Kidney epithelial cell (primary cell): ENCODE data around the gene B3GAT3. TPM values are rescaled to one million over a fixed set of nuclear protein-coding genes. Genes with fewer than 3 reads are reported as not detected.

Experiments used
- DNase-seq: peaks from one replicate; pipeline ENCODE4 v3.0.0-alpha.2; 2010; ENCODE audit warnings: low read depth
- H3K27me3 ChIP-seq: 2 replicates; pipeline ENCODE4 v1.6.0; 2011; ENCODE audit warnings: low read length; ENCODE audit not compliant: control insufficient read depth, insufficient read depth
- H3K36me3 ChIP-seq: 2 replicates; pipeline ENCODE4 v1.5.1; 2011; ENCODE audit warnings: low read length; ENCODE audit not compliant: control insufficient read depth, insufficient read depth
- H3K4me3 ChIP-seq: 2 replicates; pipeline ENCODE4 v1.5.1; 2011; ENCODE audit warnings: low read depth, mild to moderate bottlenecking, control low read depth, low read length
- total RNA-seq: library from RNA; depleted of rRNA; stranded (reverse); fragments of >200 nt; gene quantifications from 2 replicates; pipeline ENCODE4 v1.2.3, GENCODE V29; 2015
- TF ChIP-seq, protein P1 (sequence below): IDR thresholded peaks from 2 replicates; pipeline ENCODE4 v1.5.1; 2011; ENCODE audit warnings: mild to moderate bottlenecking, moderate library complexity, low read length, control low read depth, inconsistent platforms; ENCODE audit not compliant: insufficient read depth, poor library complexity, severe bottlenecking

Gene B3GAT3
- total RNA-seq, 1 donor from 2014 or later = 68.7 TPM

GRCh38 chr11:62580959-62581715, 40.6 kb downstream of the B3GAT3 start:
- Histone ChIP-seq H3K27me3 (no peaks in the 10 kb centered on the region), H3K4me3 (no peak overlapping the region), H3K36me3 (peaks cover 4% of the 10 kb centered on the region)
- TF ChIP-seq, protein P1, sequence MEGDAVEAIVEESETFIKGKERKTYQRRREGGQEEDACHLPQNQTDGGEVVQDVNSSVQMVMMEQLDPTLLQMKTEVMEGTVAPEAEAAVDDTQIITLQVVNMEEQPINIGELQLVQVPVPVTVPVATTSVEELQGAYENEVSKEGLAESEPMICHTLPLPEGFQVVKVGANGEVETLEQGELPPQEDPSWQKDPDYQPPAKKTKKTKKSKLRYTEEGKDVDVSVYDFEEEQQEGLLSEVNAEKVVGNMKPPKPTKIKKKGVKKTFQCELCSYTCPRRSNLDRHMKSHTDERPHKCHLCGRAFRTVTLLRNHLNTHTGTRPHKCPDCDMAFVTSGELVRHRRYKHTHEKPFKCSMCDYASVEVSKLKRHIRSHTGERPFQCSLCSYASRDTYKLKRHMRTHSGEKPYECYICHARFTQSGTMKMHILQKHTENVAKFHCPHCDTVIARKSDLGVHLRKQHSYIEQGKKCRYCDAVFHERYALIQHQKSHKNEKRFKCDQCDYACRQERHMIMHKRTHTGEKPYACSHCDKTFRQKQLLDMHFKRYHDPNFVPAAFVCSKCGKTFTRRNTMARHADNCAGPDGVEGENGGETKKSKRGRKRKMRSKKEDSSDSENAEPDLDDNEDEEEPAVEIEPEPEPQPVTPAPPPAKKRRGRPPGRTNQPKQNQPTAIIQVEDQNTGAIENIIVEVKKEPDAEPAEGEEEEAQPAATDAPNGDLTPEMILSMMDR = no peak
- no peak for DNase-seq

- Histone ChIP-seq H3K4me3 (no peak overlapping the region), H3K36me3 (peaks cover 1% of the 10 kb centered on the region), H3K27me3 (no peaks in the 10 kb centered on the region)
- no peak for DNase-seq
- TF ChIP-seq, protein P1 = no peak
Measured at GRCh38 chr11:62579252-62579651, 42.5 kb downstream of the B3GAT3 start.

DNA sequence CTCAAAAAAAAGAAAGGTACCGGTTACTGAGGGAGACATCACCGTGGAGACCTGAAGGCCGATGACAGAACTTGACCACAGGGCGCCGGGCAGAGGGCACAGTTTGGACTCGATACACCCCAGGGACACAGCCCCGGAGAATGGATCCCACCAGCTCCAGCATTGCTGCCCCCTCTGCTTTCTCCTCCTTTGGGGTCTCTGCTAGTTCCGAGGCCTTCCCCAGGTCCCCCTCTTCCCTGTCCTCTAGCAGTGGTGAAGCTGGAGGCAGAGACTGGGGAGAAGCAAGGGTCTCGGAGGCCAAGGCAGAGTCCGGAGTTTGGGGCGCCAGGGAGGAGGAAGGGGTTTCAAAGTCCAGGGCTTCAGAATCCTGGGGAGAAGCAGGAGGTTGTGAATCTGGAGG, 43.2 kb downstream of the B3GAT3 start:
- no peak overlapping the region for H3K4me3 ChIP-seq
- peaks cover 1% of the 10 kb centered on the region for H3K36me3 ChIP-seq
- no peaks in the 10 kb centered on the region for H3K27me3 ChIP-seq
- DNase-seq = no peak
- TF ChIP-seq, protein P1 = no peak

DNA sequence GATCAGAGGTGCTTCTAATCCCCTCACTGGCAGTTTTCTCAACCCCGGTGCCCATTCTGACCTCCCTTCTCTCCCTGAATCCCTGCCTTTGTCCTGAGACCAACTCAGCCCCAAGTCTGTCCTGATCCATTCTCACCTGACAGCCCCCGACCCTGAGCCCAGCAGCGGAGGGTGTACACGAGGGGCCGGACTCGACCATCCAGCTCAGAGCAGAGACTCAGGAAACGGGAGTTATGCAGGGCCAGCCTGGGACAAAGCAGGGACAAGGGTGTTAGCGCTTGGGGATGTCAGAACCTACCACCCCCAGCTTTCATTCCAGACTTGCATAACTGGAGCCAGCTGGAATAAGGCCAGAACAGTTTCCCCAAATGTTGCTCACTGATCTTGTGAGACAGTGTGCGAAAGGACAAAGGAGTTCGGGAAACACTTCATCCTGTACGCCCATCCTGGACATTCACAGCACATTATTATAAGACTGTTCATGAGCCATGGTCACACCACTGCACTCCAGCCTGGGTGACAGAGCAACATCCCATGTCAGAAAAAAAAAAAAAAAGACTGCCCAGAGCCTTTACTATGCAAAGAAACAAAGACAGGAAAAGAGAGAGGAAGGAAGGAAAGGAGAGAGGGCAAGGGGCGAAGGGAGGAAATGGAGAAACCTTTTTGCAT, 44.6 kb downstream of the B3GAT3 start:
- H3K36me3 ChIP-seq = peaks cover 1% of the 10 kb centered on the region
- no peaks in the 10 kb centered on the region for H3K27me3 ChIP-seq
- H3K4me3 ChIP-seq = no peak overlapping the region
- no peak for DNase-seq
- TF ChIP-seq, protein P1 = no peak

DNA sequence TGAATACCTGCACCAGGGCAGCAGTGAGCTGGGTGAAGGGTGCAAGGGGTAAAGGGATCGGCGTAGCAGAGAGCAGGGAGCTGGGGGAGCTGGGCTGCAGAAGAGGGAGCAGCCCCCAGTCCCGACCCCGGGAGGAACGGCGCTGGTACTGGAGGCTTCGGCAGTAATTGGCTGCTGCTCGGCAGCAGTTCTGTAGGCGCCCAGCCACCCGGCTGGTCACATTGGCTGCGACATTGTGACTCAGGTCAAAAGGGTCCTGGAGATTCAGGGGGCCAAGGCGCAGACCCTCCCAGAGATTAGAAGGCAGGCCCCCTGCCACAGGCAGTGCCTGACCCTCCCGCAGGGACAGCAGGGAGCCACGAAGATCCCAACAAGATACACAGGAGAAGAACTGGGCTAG, 45.9 kb downstream of the B3GAT3 start:
- TF ChIP-seq, protein P1 = no peak
- H3K27me3 ChIP-seq = no peaks in the 10 kb centered on the region
- peaks cover 5% of the 10 kb centered on the region for H3K36me3 ChIP-seq
- H3K4me3 ChIP-seq = no peak overlapping the region
- no peak for DNase-seq
